Stimulated activated CD8-positive, alpha-beta memory T cell treated with anti-CD3 and anti-CD28 coated beads, Interleukin-15, amount 100 ng/mL, for 1 hour (primary cell): ENCODE measurements around the gene PARG.
"Not testable (repeated sequence)": the region's sequence is repeated elsewhere in the genome, so short reads cannot be mapped to it uniquely, and the experiment has no call there.

Experiments
- DNase-seq: peaks from one replicate; pipeline ENCODE4 v3.0.0-alpha.2; 2020; ENCODE audit warnings: low read depth

Gene PARG

GRCh38 chr10:49830016-49830415 lies 111.8 kb downstream of the PARG start:
- no peak for DNase-seq

- no peak for DNase-seq
Measured at GRCh38 chr10:49827297-49827696, 114.5 kb downstream of the PARG start.

GRCh38 chr10:49819234-49819958 lies 122.4 kb downstream of the PARG start:
- no peak for DNase-seq

GRCh38 chr10:49817845-49818244 lies 124.0 kb downstream of the PARG start:
- no peak for DNase-seq

- no peak for DNase-seq
Measured at GRCh38 chr10:49803988-49804387, 137.8 kb downstream of the PARG start.

- DNase-seq = no peak
Measured at GRCh38 chr10:49798275-49798674, 143.6 kb downstream of the PARG start.

GRCh38 chr10:49791100-49791499 lies 150.7 kb downstream of the PARG start:
- no peak for DNase-seq

GRCh38 chr10:49784681-49785080 lies 157.1 kb downstream of the PARG start:
- no peak for DNase-seq

- DNase-seq = no peak
Measured at GRCh38 chr10:49783645-49784044, 158.2 kb downstream of the PARG start.

GRCh38 chr10:49781247-49781646 lies 160.6 kb downstream of the PARG start:
- no peak for DNase-seq

GRCh38 chr10:49778197-49778596 lies 163.6 kb downstream of the PARG start:
- DNase-seq = no peak

GRCh38 chr10:49776851-49777250 lies 165.0 kb downstream of the PARG start:
- DNase-seq = no peak

GRCh38 chr10:49775014-49775413 lies 166.8 kb downstream of the PARG start:
- no peak for DNase-seq

- not testable (repeated sequence) for DNase-seq
Measured at GRCh38 chr10:49772944-49773343, 168.9 kb downstream of the PARG start.

GRCh38 chr10:49771046-49771445 lies 170.8 kb downstream of the PARG start:
- DNase-seq = not testable (repeated sequence)

- no peak for DNase-seq
Measured at GRCh38 chr10:49769692-49770091, 172.1 kb downstream of the PARG start.

- DNase-seq = no peak
Measured at GRCh38 chr10:49768731-49769130, 173.1 kb downstream of the PARG start.

- DNase-seq = no peak
Measured at GRCh38 chr10:49768329-49768728, 173.5 kb downstream of the PARG start.
